ENCODE measurements around the gene TMEM54.

GRCh38 chr1:32860566-32860965 lies 40.6 kb downstream of the TMEM54 start:
- TF ChIP-seq SIX5 (IDR thresholded peaks at IDR 0.05; ENCODE audit: borderline replicate concordance in 1 of 2, insufficient read depth in 1 of 2, low read depth in 1 of 2, low read length in 2 of 2): no peak
- TF ChIP-seq SMAD3 (CRISPR knock-in tag; conservative IDR thresholded peaks at IDR 0.05): no peak
- TF ChIP-seq CHD7 (IDR thresholded peaks at IDR 0.05; ENCODE audit: low read depth, low read length): no peak
- TF ChIP-seq CTCF (IDR thresholded peaks at IDR 0.05 in 2 of 3, conservative IDR thresholded peaks at IDR 0.05 in 1 of 3; ENCODE audit: insufficient read depth in 2 of 3, low read depth in 1 of 3, low read length in 3 of 3): no peak
- no peak for TF ChIP-seq DMBX1 (CRISPR knock-in tag; IDR thresholded peaks at IDR 0.05; ENCODE audit: borderline replicate concordance)
- no peak for TF ChIP-seq KDM4B (IDR thresholded peaks at IDR 0.05; ENCODE audit: borderline replicate concordance in 2 of 2, low read depth in 1 of 2)
- TF ChIP-seq ZNF449 (CRISPR knock-in tag; IDR thresholded peaks at IDR 0.05): no peak
- no peak for TF ChIP-seq SAP30 (IDR thresholded peaks at IDR 0.05; ENCODE audit: borderline replicate concordance, insufficient read depth, low read depth, low read length, poor library complexity, severe bottlenecking)
- no peak for TF ChIP-seq ZNF584 (CRISPR knock-in tag; IDR thresholded peaks at IDR 0.05; ENCODE audit: low read depth)

Data from K562 (cell line).